H1 (cell line): ENCODE measurements around the gene MRPS10. TPM values are rescaled to one million over a fixed set of nuclear protein-coding genes. Genes with fewer than 3 reads are reported as not detected.

Experiments used
- CTCF ChIA-PET: fragments of 300-600 bp; sonication (Branson Sonifier 250); formaldehyde crosslinking; loops from one replicate; lab custom pipeline; 2021; ENCODE audit not compliant: partially characterized antibody; lab: Charles Lee
- POLR2A ChIA-PET: fragments of 300-600 bp; sonication (Branson Sonifier 250); formaldehyde crosslinking; loops from one replicate; lab custom pipeline; 2021; ENCODE audit warnings: inconsistent platforms; ENCODE audit not compliant: partially characterized antibody; lab: Charles Lee
- DNase-seq, 2 experiments: peaks; one replicate each; pipeline versions ENCODE4 v3.0.0 to v3.0.0-alpha.2; 2010 to 2022; ENCODE audit warnings: low spot score in 2 of 2, low read depth in 1 of 2, mixed read lengths in 1 of 2
- FAIRE-seq: peaks from 2 replicates; lab custom pipeline; 2011; peaks lifted over from hg19 to GRCh38; lab: Jason Lieb, UNC
- H2AFZ ChIP-seq: 2 replicates; pipeline ENCODE4 v1.8.1; 2012; ENCODE audit warnings: low read length, inconsistent platforms
- H2AK5ac ChIP-seq: 2 replicates; pipeline ENCODE4 v1.6.1; 2013; ENCODE audit warnings: low read depth, low read length
- H2BK120ac ChIP-seq: replicated peaks from 2 replicates; pipeline ENCODE3; 2013; ENCODE audit warnings: low read depth, low read length, inconsistent platforms
- H2BK12ac ChIP-seq: 2 replicates; pipeline ENCODE4 v1.6.1; 2013; ENCODE audit warnings: low read depth, low read length
- H2BK15ac ChIP-seq: 2 replicates; pipeline ENCODE4 v1.6.1; 2013; ENCODE audit warnings: low read length
- H2BK20ac ChIP-seq: 2 replicates; pipeline ENCODE4 v1.6.1; 2013; ENCODE audit warnings: low read length
- H2BK5ac ChIP-seq: 2 replicates; pipeline ENCODE4 v1.6.1; 2013; ENCODE audit warnings: low read depth, low read length
- H3K14ac ChIP-seq: 2 replicates; pipeline ENCODE4 v1.6.1; 2013; ENCODE audit warnings: inconsistent platforms; ENCODE audit not compliant: insufficient read length
- H3K18ac ChIP-seq: 2 replicates; pipeline ENCODE4 v1.6.1; 2013; ENCODE audit warnings: low read length; ENCODE audit errors: extremely low read depth
- H3K23ac ChIP-seq: 2 replicates; pipeline ENCODE4 v1.6.1; 2013; ENCODE audit warnings: inconsistent platforms; ENCODE audit not compliant: insufficient read length
- H3K23me2 ChIP-seq: 2 replicates; pipeline ENCODE4 v1.6.1; 2013; ENCODE audit warnings: low read depth, low read length
- H3K27ac ChIP-seq: 2 replicates; pipeline ENCODE4 v1.6.1; 2011; ENCODE audit warnings: low read depth, low read length, inconsistent platforms
- H3K27me3 ChIP-seq, 4 experiments: replicated peaks in 1 of 4; 1 replicate in 1 of 4; 2 replicates in 3 of 4; pipeline versions ENCODE4 v1.6.1 to v1.8.1; 2011 to 2013; ENCODE audit warnings: low read length in 3 of 4, mild to moderate bottlenecking in 3 of 4, inconsistent platforms in 2 of 4, mixed read lengths in 2 of 4, moderate library complexity in 1 of 4; ENCODE audit not compliant: control insufficient read depth in 3 of 4, insufficient read depth in 3 of 4; ENCODE audit errors: extremely low read depth in 1 of 4
- H3K36me3 ChIP-seq, 4 experiments: 2 replicates each; pipeline versions ENCODE4 v1.6.1 to v1.8.1; 2011 to 2013; ENCODE audit warnings: mild to moderate bottlenecking in 4 of 4, low read length in 3 of 4, moderate library complexity in 2 of 4, control low read depth in 1 of 4, inconsistent platforms in 1 of 4; ENCODE audit not compliant: insufficient read depth in 4 of 4, control insufficient read depth in 2 of 4
- H3K4ac ChIP-seq: replicated peaks from 2 replicates; pipeline ENCODE3; 2013; ENCODE audit warnings: low read length, low read depth, mixed read lengths, inconsistent platforms; ENCODE audit not compliant: insufficient read length
- H3K4me1 ChIP-seq, 4 experiments: replicated peaks in 1 of 4; 1 replicate in 1 of 4; 2 replicates in 3 of 4; pipeline versions ENCODE4 v1.6.1 to v1.8.1; 2011 to 2013; ENCODE audit warnings: low read length in 3 of 4, inconsistent platforms in 2 of 4, mixed read lengths in 1 of 4; ENCODE audit not compliant: insufficient read depth in 4 of 4, control insufficient read depth in 3 of 4
- H3K4me2 ChIP-seq, 2 experiments: 2 replicates each; pipeline versions ENCODE4 v1.6.1 to v1.8.1; 2011 to 2013; ENCODE audit warnings: low read depth in 2 of 2, low read length in 2 of 2, control low read depth in 1 of 2, inconsistent platforms in 1 of 2, mild to moderate bottlenecking in 1 of 2; ENCODE audit not compliant: insufficient read depth in 1 of 2
- H3K4me3 ChIP-seq, 4 experiments: fragments of 200-600, 300-600 bp in 1 of 4; sonication (generic), shearing (Covaris generic), sonication (Bioruptor Twin) in 1 of 4; 2 replicates each; pipeline versions ENCODE4 v1.5.1 to v1.8.1; 2011 to 2016; ENCODE audit warnings: low read length in 4 of 4, low read depth in 3 of 4, control low read depth in 2 of 4, inconsistent platforms in 2 of 4, mild to moderate bottlenecking in 2 of 4, mixed read lengths in 1 of 4, moderate library complexity in 1 of 4; ENCODE audit not compliant: insufficient read depth in 2 of 4; ENCODE audit errors: extremely low read depth in 1 of 4
- H3K56ac ChIP-seq: replicated peaks from 2 replicates; pipeline ENCODE3; 2013; ENCODE audit warnings: low read depth, mild to moderate bottlenecking, mixed read lengths, low read length, inconsistent platforms; ENCODE audit not compliant: insufficient read length
- H3K79me1 ChIP-seq: 2 replicates; pipeline ENCODE4 v1.6.1; 2013; ENCODE audit warnings: low read depth, low read length, control low read depth
- H3K79me2 ChIP-seq, 2 experiments: 2 replicates each; pipeline versions ENCODE4 v1.6.1 to v1.8.1; 2012 to 2013; ENCODE audit warnings: low read length in 2 of 2, mild to moderate bottlenecking in 2 of 2, inconsistent platforms in 1 of 2; ENCODE audit not compliant: insufficient read depth in 2 of 2, control insufficient read depth in 1 of 2
- H3K9ac ChIP-seq, 4 experiments: replicated peaks in 1 of 4; 1 replicate in 1 of 4; 2 replicates in 3 of 4; pipeline versions ENCODE4 v1.6.1 to v1.8.1; 2011 to 2013; ENCODE audit warnings: low read depth in 3 of 4, low read length in 3 of 4, control low read depth in 2 of 4, mild to moderate bottlenecking in 2 of 4, moderate library complexity in 2 of 4, inconsistent platforms in 1 of 4; ENCODE audit errors: extremely low read depth in 1 of 4
- H3K9me3 ChIP-seq, 2 experiments: 2 replicates each; pipeline versions ENCODE4 v1.6.1 to v1.8.1; 2012 to 2013; ENCODE audit warnings: mild to moderate bottlenecking in 2 of 2, moderate library complexity in 2 of 2, control low read depth in 1 of 2, inconsistent platforms in 1 of 2, low read depth in 1 of 2, low read length in 1 of 2, mixed read lengths in 1 of 2; ENCODE audit not compliant: insufficient read depth in 2 of 2
- H4K20me1 ChIP-seq, 2 experiments: replicated peaks in 1 of 2; 2 replicates each; pipeline versions ENCODE3 to v1.8.1; 2011 to 2013; ENCODE audit warnings: inconsistent platforms in 2 of 2, low read length in 2 of 2, mild to moderate bottlenecking in 1 of 2; ENCODE audit not compliant: insufficient read depth in 2 of 2, control insufficient read depth in 1 of 2
- H4K5ac ChIP-seq: 2 replicates; pipeline ENCODE4 v1.6.1; 2013; ENCODE audit warnings: low read length, low read depth, mixed read lengths, inconsistent platforms; ENCODE audit not compliant: insufficient read length
- H4K8ac ChIP-seq: 2 replicates; pipeline ENCODE4 v1.8.0; 2013; ENCODE audit warnings: mild to moderate bottlenecking, moderate library complexity, low read length, inconsistent platforms; ENCODE audit not compliant: insufficient read depth; ENCODE audit errors: extremely low read depth
- H4K91ac ChIP-seq: replicated peaks from 2 replicates; pipeline ENCODE3; 2013; ENCODE audit warnings: low read length, mixed read lengths, inconsistent platforms; ENCODE audit not compliant: insufficient read length
- CHD1 ChIP-seq: IDR thresholded peaks from 2 replicates; pipeline ENCODE4 v1.6.1; 2012; ENCODE audit warnings: low read depth, low read length, improper control_type of control experiment
- GTF2F1 ChIP-seq: IDR thresholded peaks from 2 replicates; pipeline ENCODE4 v1.6.1; 2012; ENCODE audit warnings: low read depth, low read length, improper control_type of control experiment, borderline replicate concordance
- HDAC2 ChIP-seq, 2 experiments: fragments of 300-600 bp in 1 of 2; sonication (generic) in 1 of 2; IDR thresholded peaks; 2 replicates each; pipeline ENCODE4 v1.6.1; 2011 to 2012; ENCODE audit warnings: low read depth in 2 of 2, low read length in 2 of 2, mild to moderate bottlenecking in 2 of 2, moderate library complexity in 2 of 2, borderline replicate concordance in 1 of 2, inconsistent platforms in 1 of 2
- KDM1A ChIP-seq: fragments of 200-600, 300-600 bp; sonication (generic); IDR thresholded peaks from 2 replicates; pipeline ENCODE4 v1.7.1; 2016; ENCODE audit warnings: mild to moderate bottlenecking, low read length, borderline replicate concordance
- KDM5A ChIP-seq: fragments of 200-600 bp; IDR thresholded peaks from 2 replicates; pipeline ENCODE4 v1.7.1; 2012; ENCODE audit warnings: mild to moderate bottlenecking, low read length, inconsistent platforms, mixed read lengths
- MAFK ChIP-seq: IDR thresholded peaks from 2 replicates; pipeline ENCODE4 v1.6.1; 2012; ENCODE audit warnings: low read depth, mild to moderate bottlenecking, improper control_type of control experiment, low read length
- MAX ChIP-seq: IDR thresholded peaks from 2 replicates; pipeline ENCODE4 v1.6.1; 2012; ENCODE audit warnings: inconsistent platforms
- NANOG ChIP-seq: IDR thresholded peaks from 2 replicates; pipeline ENCODE4 v1.6.1; 2011; ENCODE audit warnings: low read length, low read depth, mild to moderate bottlenecking, inconsistent platforms; ENCODE audit not compliant: insufficient read depth, poor library complexity, severe bottlenecking
- RAD21 ChIP-seq, 2 experiments: IDR thresholded peaks in 1 of 2; conservative IDR thresholded peaks in 1 of 2; 2 replicates each; pipeline ENCODE4 v1.6.1; 2011; ENCODE audit warnings: low read depth in 2 of 2, low read length in 2 of 2, improper control_type of control experiment in 1 of 2, inconsistent platforms in 1 of 2, mild to moderate bottlenecking in 1 of 2, moderate library complexity in 1 of 2
- RFX5 ChIP-seq: IDR thresholded peaks from 2 replicates; pipeline ENCODE4 v1.6.1; 2011; ENCODE audit warnings: low read depth, low read length, improper control_type of control experiment, borderline replicate concordance
- SP2 ChIP-seq: IDR thresholded peaks from 2 replicates; pipeline ENCODE4 v1.6.1; 2012; ENCODE audit warnings: mild to moderate bottlenecking, low read length, inconsistent platforms
- TAF1 ChIP-seq: IDR thresholded peaks from 2 replicates; pipeline ENCODE4 v1.6.1; 2011; ENCODE audit warnings: mild to moderate bottlenecking, low read depth, low read length
- YY1 ChIP-seq: IDR thresholded peaks from 2 replicates; pipeline ENCODE4 v1.6.1; 2011; ENCODE audit warnings: low read depth, mild to moderate bottlenecking, low read length
- WGBS, 2 experiments: shearing (Covaris generic) in 1 of 2; methylation state at CpG; one replicate each; pipeline versions ENCODE4 v1.1.6 to v1.1.7; 2013 to 2015; ENCODE audit warnings: low lambda C conversion rate in 2 of 2, mixed read lengths in 2 of 2, inconsistent platforms in 1 of 2, low coverage in 1 of 2, missing lambda C conversion rate in 1 of 2; ENCODE audit not compliant: insufficient replicate concordance in 2 of 2, insufficient coverage in 1 of 2, insufficient read length in 1 of 2; ENCODE audit errors: extremely low coverage in 1 of 2, missing lambda C conversion rate in 1 of 2; 5-methylcytosine and 5-hydroxymethylcytosine counted together
- polyA plus RNA-seq, 7 experiments: library from polyadenylated mRNA; depleted of rRNA in 3 of 7; stranded (reverse) in 5 of 7; unstranded in 2 of 7; fragments of >200 nt in 5 of 7; fragments of 200-250 nt in 2 of 7; gene quantifications; 1 replicate in 5 of 7; 2 replicates in 1 of 7; 4 replicates in 1 of 7; pipeline versions ENCODE4 v1.2.1 to v1.2.3, GENCODE V29; 2011 to 2013; ENCODE audit warnings: missing spikeins in 2 of 7, mixed read lengths in 2 of 7
- total RNA-seq: library from RNA; stranded (reverse); fragmentation: NEBNext Ultra II Directional; extraction: Animal tissue kit (Norgen Biotek cat#: 25700); gene quantifications from 2 replicates; pipeline ENCODE4 v1.2.1, GENCODE V29; 2021

Gene MRPS10
- total and polyA plus RNA-seq, 2 of the 8 experiments (the other 6 are each of a cell fraction or from before 2014, with no cell fraction given) = 20.5 to 33.6 TPM

- Histone ChIP-seq H2BK5ac (no peak overlapping the region), H4K20me1 (no peaks in the 10 kb centered on the region), H2BK15ac (0 out of 2 replicates have a peak overlapping the region, but pooled peaks have one; percentile 73), H2BK20ac (0 out of 2 replicates have a peak overlapping the region, but pooled peaks have one; percentile 3), H3K27ac (no peak overlapping the region), H3K79me1 (no peaks in the 10 kb centered on the region), H3K4me1 (peaks cover 3 to 15% (median 9%) of the 10 kb centered on the region in 4 experiments), H3K9me3 (no peaks in the 10 kb centered on the region), H3K9ac (no peak overlapping the region), H2BK120ac (no peak overlapping the region), H3K23me2 (peaks cover 4% of the 10 kb centered on the region), H2BK12ac (no peak overlapping the region), H2AK5ac (no peak overlapping the region), H3K27me3 (no peaks in the 10 kb centered on the region; a peak in 2 of 7 replicates), H4K91ac (no peak overlapping the region), H2AFZ (no peak overlapping the region), H4K8ac (no peak overlapping the region), H3K14ac (no peak overlapping the region), H3K36me3 (no peaks in the 10 kb centered on the region), H3K23ac (no peak overlapping the region), H4K5ac (no peak overlapping the region), H3K79me2 (no peaks in the 10 kb centered on the region), H3K4me2 (no peak overlapping the region), H3K4ac (no peak overlapping the region), H3K4me3 (no peak overlapping the region), H3K18ac (no peak overlapping the region), H3K56ac (no peak overlapping the region)
- WGBS, 2 experiments = 68% methylated on average over 5 of the region's 5 CpGs; no CpG with 5 or more reads in 1 of the 2 experiments
- ChIA-PET CTCF (interaction anchor here (0.6 to 3.2 kb wide), 16 partner anchors 9 to 123 kb away, joined by 3 to 12 read pairs (median 4); partner anchors contain the start of gene C6orf132), POLR2A (interaction anchor here (0.6 to 1.1 kb wide), 4 partner anchors 9 to 47 kb away, joined by 3 to 6 read pairs (median 3); partner anchors contain the start of gene C6orf132)
- FAIRE-seq (no peak), DNase-seq (no peak)
- TF ChIP-seq KDM1A = no peak
- TF ChIP-seq CHD1 = no peak
- no peak for TF ChIP-seq TAF1
- TF ChIP-seq MAFK = no peak
- no peak for TF ChIP-seq RFX5
- TF ChIP-seq SP2 = no peak
- TF ChIP-seq GTF2F1 = no peak
- no peak for TF ChIP-seq YY1
- TF ChIP-seq MAX = 0 out of 2 replicates have a peak, but pooled peaks have one; percentile 26
- TF ChIP-seq HDAC2 (IDR thresholded peaks at IDR 0.05; ENCODE audit: borderline replicate concordance in 1 of 2, low read depth in 2 of 2, low read length in 2 of 2) = no peak
- peak; percentile 70 for TF ChIP-seq RAD21 (IDR thresholded peaks at IDR 0.05 in 1 of 2, conservative IDR thresholded peaks at IDR 0.05 in 1 of 2; ENCODE audit: low read depth in 2 of 2, low read length in 2 of 2)
- TF ChIP-seq NANOG = no peak
- TF ChIP-seq KDM5A = no peak
Observed at GRCh38 chr6:42175860-42176259, 41.8 kb downstream of the MRPS10 start.
